Nasal cavity respiratory epithelium epithelial cell of viscerocranial mucosa (primary cell): ENCODE data around the gene CLINT1. TPM values are rescaled to one million over a fixed set of nuclear protein-coding genes. Genes with fewer than 3 reads are reported as not detected.

Experiments
- total RNA-seq: library from RNA; depleted of rRNA; stranded (reverse); fragments of >200 nt; gene quantifications from 2 replicates; pipeline ENCODE4 v1.2.3, GENCODE V29; 2014

The CLINT1 gene
- 164 and 276 TPM in 2 replicates for total RNA-seq

GRCh38 chr5:157858527-157859226 lies at the start of gene CLINT1:
Gene CLINT1 (minus strand): TSS chr5:157859145. CDS start chr5:157858970, 175 bp downstream.

GRCh38 chr5:157743163-157744050 lies 115.5 kb downstream of the CLINT1 start, which contains the start of gene LSM11:
Gene LSM11 (plus strand): TSS chr5:157743712. CDS start chr5:157743751, 39 bp downstream.

Other genes with a start within 250 kb of the CLINT1 start
- under 0.01 TPM in 1 of 2 replicates, not detected in the other for gene SOX30, start 206.7 kb downstream of the CLINT1 start, total RNA-seq
- not detected in 2 replicates for gene C5orf52, start 187.6 kb downstream of the CLINT1 start, total RNA-seq
- 23.9 and 38.6 TPM in 2 replicates for gene THG1L, start 127.7 kb downstream of the CLINT1 start, total RNA-seq
- 3.8 and 4.1 TPM in 2 replicates for gene LSM11, start 115.4 kb downstream of the CLINT1 start, total RNA-seq